Natural killer cell treated with Interleukin-12 subunit alpha and Interleukin-12 subunit beta and Interleukin-15 and Interleukin-18, amount 100 ng/mL, for 72 hours (primary cell): Measurements from ENCODE around the gene RPGRIP1L. TPM values are rescaled to one million over a fixed set of nuclear protein-coding genes. Genes with fewer than 3 reads are reported as not detected.

ENCODE experiments used
- ATAC-seq, 2 donors: fragments of 150-1000 bp; cut with Tn5 transposase in 1 of 2; sonication (Bioruptor Pico), chemical (Tn5 transposase) in 1 of 2; 2 replicates each; pipeline ENCODE4 v1.10.0; 2021
- DNase-seq: peaks from one replicate; pipeline ENCODE4 v3.0.0; 2022; ENCODE audit warnings: low spot score
- H3K27ac Mint-ChIP-seq, 2 donors: 1 replicate in 1 of 2; 2 replicates in 1 of 2; pipeline ENCODE4 v1.8.0; 2022; ENCODE audit warnings: mixed read lengths in 2 of 2, mild to moderate bottlenecking in 1 of 2, moderate library complexity in 1 of 2
- H3K27me3 Mint-ChIP-seq, 2 donors: 1 replicate in 1 of 2; 2 replicates in 1 of 2; pipeline ENCODE4 v1.8.0; 2022; ENCODE audit warnings: mixed read lengths in 2 of 2
- H3K36me3 Mint-ChIP-seq: one replicate; pipeline ENCODE4 v1.8.0; 2022; ENCODE audit warnings: mixed read lengths
- H3K4me1 Mint-ChIP-seq, 2 donors: 1 replicate in 1 of 2; 2 replicates in 1 of 2; pipeline ENCODE4 v1.8.0; 2022; ENCODE audit warnings: low read depth in 2 of 2, mixed read lengths in 2 of 2, mild to moderate bottlenecking in 1 of 2
- H3K4me3 Mint-ChIP-seq: one replicate; pipeline ENCODE4 v1.8.0; 2022; ENCODE audit warnings: mixed read lengths
- H3K9me3 Mint-ChIP-seq: 2 replicates; pipeline ENCODE4 v1.8.0; 2022; ENCODE audit warnings: mixed read lengths
- total RNA-seq, 2 donors: library from RNA; stranded (reverse); gene quantifications; one replicate each; pipeline ENCODE4 v1.2.3, GENCODE V29; 2022

RPGRIP1L gene
- 1 to 10 TPM; 7.6 to 7.8 TPM for total RNA-seq

DNA sequence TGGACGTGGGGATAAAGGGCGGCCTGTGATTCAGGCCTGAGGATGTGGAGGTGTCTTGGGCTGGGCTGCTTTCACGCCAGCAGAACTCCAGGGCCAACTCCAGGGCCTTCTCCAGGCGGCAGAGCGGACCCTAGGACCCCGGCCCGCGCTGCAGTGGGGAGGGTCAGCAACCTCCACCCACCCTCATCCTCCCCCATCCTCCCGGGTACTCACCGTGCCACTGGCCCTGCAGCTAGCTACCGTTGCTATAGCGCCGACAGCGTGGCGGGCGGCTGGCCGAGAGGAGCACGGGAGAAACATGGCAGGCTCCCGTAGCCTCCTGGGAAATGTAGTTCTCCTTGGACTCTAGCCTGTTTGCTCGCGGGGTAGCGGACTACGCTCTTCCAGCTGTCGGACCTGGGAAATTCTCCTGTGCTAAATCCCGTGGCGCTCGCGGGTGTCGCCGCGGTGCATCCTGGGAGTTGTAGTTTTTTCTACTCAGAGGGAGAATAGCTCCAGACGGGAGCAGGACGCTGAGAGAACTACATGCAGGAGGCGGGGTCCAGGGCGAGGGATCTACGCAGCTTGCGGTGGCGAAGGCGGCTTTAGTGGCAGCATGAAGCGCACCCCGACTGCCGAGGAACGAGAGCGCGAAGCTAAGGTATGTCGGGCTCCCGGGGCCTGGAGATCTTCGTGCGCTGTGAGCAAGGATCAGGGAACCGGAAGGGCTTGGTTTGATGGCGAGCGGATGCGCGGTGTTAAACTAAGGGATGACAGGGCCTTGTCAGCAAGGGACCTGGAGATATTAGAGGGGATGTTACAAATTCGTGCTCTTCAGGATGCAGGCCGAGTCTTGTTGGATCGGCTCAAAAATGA lies at the start of gene RPGRIP1L, which contains the start of gene FTO:
TSS of gene RPGRIP1L (minus strand) at position 270 of the 855 bp plus-strand sequence. CDS start 3,136 bp downstream, outside the sequence.
TSS of gene FTO (plus strand) at position 567 of the 855 bp plus-strand sequence.
- H3K36me3 Mint-ChIP-seq = no peaks in the 10 kb centered on the region
- DNase-seq = peak; percentile 98
- H3K27me3 Mint-ChIP-seq = no peaks in the 10 kb centered on the region

DNA sequence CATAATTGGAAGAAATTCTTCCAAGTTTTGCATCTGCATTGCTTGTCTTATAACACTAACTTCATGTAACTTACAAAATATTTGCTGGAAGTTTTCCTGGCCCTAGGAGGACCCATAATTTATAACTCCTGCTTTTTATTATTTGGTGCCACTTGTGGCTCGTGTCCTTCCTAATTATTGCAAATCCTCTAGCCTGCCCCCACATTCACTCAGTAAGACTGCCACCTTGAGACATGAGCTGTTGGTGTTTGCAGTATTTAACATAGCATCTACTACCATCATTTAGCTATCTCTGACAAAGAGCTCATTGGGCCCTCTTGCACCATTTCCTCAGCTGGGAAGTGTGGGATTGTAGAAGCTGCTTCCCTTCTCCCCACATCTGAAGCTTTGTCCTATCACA lies 49.8 kb upstream of the RPGRIP1L start:
- no peak overlapping the region for H3K4me3 Mint-ChIP-seq
- H3K27ac Mint-ChIP-seq = no peak overlapping the region
- DNase-seq = no peak
- no peak for ATAC-seq
- H3K4me1 Mint-ChIP-seq = peaks cover 0 to 9% of the 10 kb centered on the region in 2 donors
- H3K27me3 Mint-ChIP-seq = no peaks in the 10 kb centered on the region
- no peaks in the 10 kb centered on the region for H3K36me3 Mint-ChIP-seq
- no peaks in the 10 kb centered on the region for H3K9me3 Mint-ChIP-seq

More for the DNA sequence above, at the start of gene RPGRIP1L, which contains the start of gene FTO:
- Mint-ChIP-seq H3K4me3 (peak within 1 kb of the TSS; percentile 94), H3K9me3 (no peaks in the 10 kb centered on the region), H3K4me1 (peaks cover 25 to 28% of the 10 kb centered on the region in 2 donors), H3K27ac (peak within 1 kb of the TSS; percentile 72 to 89)
- peak; percentile 99 for ATAC-seq

DNA sequence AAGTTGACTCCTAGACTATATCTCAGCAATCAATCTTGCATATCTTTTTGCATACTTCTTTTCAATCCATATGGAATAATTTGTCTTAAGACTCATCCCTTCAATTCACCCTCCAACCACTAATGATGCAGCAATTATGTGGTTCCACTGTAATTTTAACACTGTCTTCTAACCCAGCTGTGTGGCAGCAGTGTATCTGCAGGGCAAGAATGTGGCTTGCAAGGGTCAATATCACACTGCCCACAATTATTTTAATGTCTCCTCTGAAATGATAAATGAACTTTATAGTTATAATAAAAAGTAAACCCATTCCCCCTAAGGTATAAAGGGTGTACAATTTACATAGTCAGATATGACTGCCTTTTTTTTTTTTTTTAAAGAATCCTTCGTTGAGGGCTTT lies 48.9 kb upstream of the RPGRIP1L start:
- H3K27me3 Mint-ChIP-seq = no peaks in the 10 kb centered on the region
- no peak overlapping the region for H3K27ac Mint-ChIP-seq
- DNase-seq (no peak), ATAC-seq (no peak)
- peaks cover 0 to 5% of the 10 kb centered on the region in 2 donors for H3K4me1 Mint-ChIP-seq
- H3K36me3 Mint-ChIP-seq = no peaks in the 10 kb centered on the region
- no peak overlapping the region for H3K4me3 Mint-ChIP-seq
- no peaks in the 10 kb centered on the region for H3K9me3 Mint-ChIP-seq

DNA sequence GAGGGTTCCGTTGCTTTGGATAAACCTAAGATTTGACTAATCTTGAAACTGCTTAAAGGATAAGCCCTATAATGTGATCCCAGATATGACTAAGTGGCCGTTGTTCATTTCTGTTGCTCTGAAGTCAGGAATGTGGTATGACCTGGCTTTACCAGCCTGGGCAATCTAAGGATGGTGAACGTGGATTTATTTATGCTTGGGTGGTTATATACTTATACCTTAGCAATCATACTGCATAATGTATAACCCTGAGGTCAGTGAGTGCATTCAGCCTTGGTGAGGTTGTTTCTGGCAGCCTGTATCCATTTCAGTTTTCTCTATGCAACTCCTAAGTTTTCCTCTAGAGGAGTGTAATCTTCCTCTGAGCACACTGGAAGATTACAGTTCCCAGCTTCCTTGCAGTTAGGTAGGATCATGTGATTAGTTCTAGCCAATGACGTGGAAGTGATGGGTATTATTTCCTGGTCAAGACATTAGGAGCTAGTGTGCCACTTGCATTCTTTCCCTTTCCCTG lies 42.2 kb upstream of the RPGRIP1L start:
- Mint-ChIP-seq H3K4me1 (peaks cover 28 to 32% of the 10 kb centered on the region in 2 donors), H3K27ac (no peak overlapping the region)

DNA sequence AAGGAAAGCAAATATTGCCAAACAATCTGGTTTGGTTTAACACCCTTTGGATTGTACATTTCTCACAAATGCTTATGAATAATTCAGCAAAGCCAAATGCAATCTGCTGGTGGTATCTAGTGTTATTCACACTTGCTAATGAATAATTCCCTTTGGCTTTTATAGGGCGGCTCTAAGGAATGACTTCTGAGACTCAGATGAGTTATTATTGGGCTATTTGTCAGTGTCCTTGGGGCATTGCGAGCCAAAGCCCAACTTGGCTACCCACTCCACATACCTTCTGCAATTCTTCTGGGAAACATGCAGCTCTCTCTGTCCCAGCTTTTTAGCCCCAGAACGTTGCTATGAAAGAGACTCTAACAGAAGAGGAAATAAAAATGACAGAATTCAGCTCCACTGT lies 41.4 kb upstream of the RPGRIP1L start:
- H3K9me3 Mint-ChIP-seq = no peaks in the 10 kb centered on the region
- DNase-seq (no peak), ATAC-seq (no peak)
- no peaks in the 10 kb centered on the region for H3K27me3 Mint-ChIP-seq
- no peaks in the 10 kb centered on the region for H3K36me3 Mint-ChIP-seq
- H3K27ac Mint-ChIP-seq = peak overlapping the region in 1 of 2 donors; percentile 4
- peaks cover 28 to 32% of the 10 kb centered on the region in 2 donors for H3K4me1 Mint-ChIP-seq
- H3K4me3 Mint-ChIP-seq = no peak overlapping the region

More for the DNA sequence above, 42.2 kb upstream of the RPGRIP1L start:
- no peaks in the 10 kb centered on the region for H3K27me3 Mint-ChIP-seq
- DNase-seq (no peak), ATAC-seq (peak in 1 of 2 donors; percentile 27)
- H3K36me3 Mint-ChIP-seq = no peaks in the 10 kb centered on the region
- no peaks in the 10 kb centered on the region for H3K9me3 Mint-ChIP-seq
- no peak overlapping the region for H3K4me3 Mint-ChIP-seq

DNA sequence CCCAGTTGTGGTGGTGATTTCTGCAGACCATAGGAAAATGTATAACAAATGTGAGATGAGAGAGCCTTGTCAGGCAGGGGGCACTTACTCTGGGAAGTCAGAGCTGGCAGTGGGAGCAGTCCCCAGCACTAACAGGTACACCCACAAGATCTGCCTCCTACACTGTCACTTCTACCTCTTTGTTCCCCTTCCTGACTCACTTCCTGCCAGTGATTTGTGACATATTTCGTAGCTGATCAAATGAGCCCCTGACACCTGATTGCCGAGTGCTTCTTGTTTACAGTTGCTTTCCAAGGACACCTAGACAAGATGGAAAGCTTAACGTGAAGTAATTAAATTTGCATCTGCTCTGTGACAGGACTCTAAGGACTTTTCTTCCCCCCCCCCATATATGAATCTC lies 40.8 kb upstream of the RPGRIP1L start:
- peak overlapping the region; percentile 15 for H3K4me3 Mint-ChIP-seq
- ATAC-seq (peak in 1 of 2 donors; percentile 57), DNase-seq (no peak)
- no peaks in the 10 kb centered on the region for H3K27me3 Mint-ChIP-seq
- H3K9me3 Mint-ChIP-seq = no peaks in the 10 kb centered on the region
- peak overlapping the region in 1 of 2 donors; percentile 4 for H3K27ac Mint-ChIP-seq
- peaks cover 28 to 32% of the 10 kb centered on the region in 2 donors for H3K4me1 Mint-ChIP-seq
- H3K36me3 Mint-ChIP-seq = no peaks in the 10 kb centered on the region

DNA sequence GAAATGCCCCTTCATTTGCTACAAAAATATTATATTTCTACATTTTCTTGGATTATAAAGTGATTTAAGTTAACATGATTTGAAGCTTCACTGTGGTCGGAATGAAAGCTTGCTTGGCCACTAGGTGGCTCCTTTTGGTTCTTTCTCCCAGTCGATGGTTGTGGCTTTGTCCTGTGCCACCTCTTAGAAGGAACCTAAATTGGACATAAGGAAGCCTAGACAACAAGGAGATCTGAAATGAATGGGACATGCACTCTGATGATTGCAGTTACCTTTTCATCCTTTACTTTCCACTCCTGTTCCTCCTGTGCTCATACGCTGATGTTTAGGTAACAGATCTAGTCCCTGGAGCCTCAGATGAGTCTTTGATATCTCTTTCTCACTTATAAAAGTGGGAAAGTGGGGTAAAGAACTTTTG lies 39.5 kb upstream of the RPGRIP1L start:
- no peaks in the 10 kb centered on the region for H3K36me3 Mint-ChIP-seq
- H3K9me3 Mint-ChIP-seq = no peaks in the 10 kb centered on the region
- ATAC-seq = no peak
- H3K27me3 Mint-ChIP-seq = no peaks in the 10 kb centered on the region
- H3K4me3 Mint-ChIP-seq = no peak overlapping the region
- H3K4me1 Mint-ChIP-seq = peaks cover 28 to 32% of the 10 kb centered on the region in 2 donors
- DNase-seq = no peak
- no peak overlapping the region for H3K27ac Mint-ChIP-seq

DNA sequence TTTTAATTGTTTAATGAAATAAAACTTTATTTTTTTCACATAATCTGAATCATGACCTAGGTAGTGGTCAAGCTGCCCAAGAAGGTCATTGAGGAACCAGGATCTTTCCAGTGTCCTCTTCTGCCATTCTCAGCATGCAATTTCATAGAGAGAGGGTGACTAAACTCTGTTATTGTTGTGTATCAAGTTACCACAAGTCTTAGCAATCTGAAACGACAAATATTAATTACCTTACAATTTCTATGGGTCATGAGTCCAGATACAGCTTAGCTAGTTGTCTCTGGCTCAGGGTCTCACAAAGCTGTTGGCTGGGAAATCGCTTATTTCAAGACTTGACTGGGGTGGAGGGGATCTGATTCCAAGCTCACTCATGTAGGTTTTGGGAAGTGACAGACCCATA lies 37.9 kb upstream of the RPGRIP1L start:
- Mint-ChIP-seq H3K27me3 (no peaks in the 10 kb centered on the region), H3K4me1 (peaks cover 29% of the 10 kb centered on the region in 2 donors), H3K27ac (no peak overlapping the region), H3K36me3 (no peaks in the 10 kb centered on the region), H3K9me3 (no peaks in the 10 kb centered on the region), H3K4me3 (no peak overlapping the region)
- DNase-seq (no peak), ATAC-seq (no peak)

DNA sequence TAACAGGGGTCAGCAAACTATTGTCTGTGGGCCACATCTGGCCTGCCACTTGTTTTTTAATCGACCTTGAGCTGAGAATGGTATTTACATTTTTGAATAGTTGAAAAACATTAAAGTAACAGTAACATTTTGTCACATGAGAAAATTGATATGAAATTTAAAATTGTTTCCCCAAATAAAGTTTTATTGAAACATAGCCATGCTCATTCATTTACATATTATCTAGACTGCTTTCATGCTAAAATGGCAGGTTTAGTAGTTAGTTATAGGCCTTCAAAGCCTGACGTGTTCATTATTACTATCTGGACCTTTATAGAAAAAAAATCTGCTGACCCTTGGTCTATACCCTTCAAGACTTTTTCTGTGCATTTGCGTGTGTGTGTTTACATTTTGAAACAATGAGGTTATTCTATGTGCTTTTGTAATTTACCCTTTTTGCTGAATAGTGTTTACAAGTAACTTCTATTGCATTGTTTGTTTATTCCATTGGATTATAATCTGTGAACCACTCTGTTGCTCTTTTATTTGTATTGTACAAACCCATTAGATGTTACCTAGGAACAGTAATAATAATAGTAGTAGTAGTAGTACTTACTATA lies 37.4 kb upstream of the RPGRIP1L start:
- ATAC-seq = no peak
- no peak overlapping the region for H3K4me3 Mint-ChIP-seq
- H3K4me1 Mint-ChIP-seq = peaks cover 31 to 32% of the 10 kb centered on the region in 2 donors
- no peak for DNase-seq
- no peaks in the 10 kb centered on the region for H3K27me3 Mint-ChIP-seq
- no peaks in the 10 kb centered on the region for H3K36me3 Mint-ChIP-seq
- H3K9me3 Mint-ChIP-seq = no peaks in the 10 kb centered on the region
- H3K27ac Mint-ChIP-seq = no peak overlapping the region

DNA sequence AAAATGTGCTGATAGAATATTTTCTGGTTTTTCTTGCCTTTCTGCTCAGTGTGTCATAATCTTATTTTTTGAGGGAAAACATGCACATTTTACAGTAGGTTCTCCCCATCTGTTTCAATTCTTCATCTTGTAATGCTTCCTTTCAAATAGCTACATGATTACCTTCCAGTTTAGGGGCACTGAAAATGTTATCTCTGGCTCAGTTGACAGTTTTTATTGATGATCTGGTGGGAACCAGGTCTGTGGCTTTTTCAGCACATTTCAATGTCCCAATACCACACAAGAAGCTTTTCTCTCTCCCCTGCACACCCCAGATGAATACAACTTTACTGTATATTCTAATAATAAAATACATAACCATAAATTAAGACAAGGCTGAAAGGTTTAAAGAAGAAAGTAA lies 36.8 kb upstream of the RPGRIP1L start:
- Mint-ChIP-seq H3K27ac (no peak overlapping the region), H3K4me1 (peaks cover 27 to 28% of the 10 kb centered on the region in 2 donors), H3K36me3 (no peaks in the 10 kb centered on the region), H3K9me3 (no peaks in the 10 kb centered on the region), H3K27me3 (no peaks in the 10 kb centered on the region), H3K4me3 (no peak overlapping the region)
- ATAC-seq (no peak), DNase-seq (no peak)

DNA sequence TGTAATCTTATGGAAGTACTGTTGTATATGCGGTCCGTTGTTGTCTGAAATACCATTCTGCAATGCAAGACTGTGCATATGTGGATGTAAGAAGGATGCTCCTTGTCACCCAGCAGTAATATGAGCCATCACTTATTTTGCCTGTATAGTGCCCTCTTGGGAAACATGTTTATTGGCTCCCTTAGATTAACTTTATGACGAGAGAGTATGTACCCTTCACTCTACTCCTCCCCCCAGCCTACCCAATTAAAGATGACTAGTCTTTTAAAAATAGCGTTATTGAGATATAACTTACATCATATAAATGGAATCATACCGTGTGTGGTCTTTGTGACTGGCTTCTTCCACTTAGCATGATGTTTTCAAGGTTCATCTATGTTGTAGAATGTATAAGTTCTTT lies 33.9 kb upstream of the RPGRIP1L start:
- DNase-seq (no peak), ATAC-seq (no peak)
- Mint-ChIP-seq H3K27ac (no peak overlapping the region), H3K4me3 (no peak overlapping the region), H3K4me1 (peaks cover 9 to 18% of the 10 kb centered on the region in 2 donors), H3K27me3 (no peaks in the 10 kb centered on the region), H3K36me3 (no peaks in the 10 kb centered on the region), H3K9me3 (no peaks in the 10 kb centered on the region)

DNA sequence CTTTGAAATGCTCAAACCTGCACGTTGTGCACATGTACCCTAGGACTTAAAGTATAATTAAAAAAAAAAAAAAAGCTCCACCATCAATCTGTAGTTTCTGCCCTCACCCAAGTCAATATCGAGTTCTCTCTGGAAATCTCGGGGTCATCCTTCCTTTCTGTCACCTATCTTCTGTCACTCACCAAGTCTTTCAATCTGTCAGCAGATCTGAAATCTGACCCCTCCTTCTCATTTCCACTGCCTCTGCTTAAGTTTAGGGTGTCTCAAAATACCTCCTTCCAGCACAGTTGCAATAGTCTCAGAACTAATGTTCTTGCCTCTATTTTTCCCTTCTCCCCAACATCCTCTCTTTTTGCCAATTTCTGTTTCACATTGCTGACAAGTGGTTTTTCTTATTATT lies 32.6 kb upstream of the RPGRIP1L start:
- Mint-ChIP-seq H3K4me1 (peaks cover 9 to 23% of the 10 kb centered on the region in 2 donors), H3K27ac (no peak overlapping the region), H3K9me3 (no peaks in the 10 kb centered on the region), H3K27me3 (no peaks in the 10 kb centered on the region), H3K4me3 (no peak overlapping the region), H3K36me3 (no peaks in the 10 kb centered on the region)
- ATAC-seq (no peak), DNase-seq (no peak)

DNA sequence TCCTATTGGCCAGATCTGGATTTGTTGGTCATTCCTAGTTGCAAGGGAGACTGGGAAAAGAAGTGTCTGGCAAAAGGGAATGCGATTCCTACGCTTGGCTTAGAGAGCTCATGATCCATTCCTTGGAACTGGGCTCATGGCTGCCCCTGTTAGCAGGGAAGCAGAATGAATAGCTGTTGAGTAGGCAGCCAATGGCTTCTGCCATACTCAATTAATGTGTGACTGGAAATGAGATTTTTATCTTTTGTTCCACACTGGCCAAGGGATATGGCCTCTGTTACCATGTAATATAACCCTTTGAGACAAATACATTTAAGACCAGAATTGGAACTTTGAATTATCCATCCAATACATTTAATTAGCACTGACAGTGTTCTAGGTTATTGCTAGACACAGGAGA lies 31.2 kb upstream of the RPGRIP1L start:
- H3K4me3 Mint-ChIP-seq = no peak overlapping the region
- H3K4me1 Mint-ChIP-seq = peaks cover 9 to 23% of the 10 kb centered on the region in 2 donors
- H3K9me3 Mint-ChIP-seq = no peaks in the 10 kb centered on the region
- DNase-seq = no peak
- H3K27ac Mint-ChIP-seq = no peak overlapping the region
- no peaks in the 10 kb centered on the region for H3K36me3 Mint-ChIP-seq
- no peak for ATAC-seq
- no peaks in the 10 kb centered on the region for H3K27me3 Mint-ChIP-seq
